Skeletal muscle tissue (tissue), 4 donors: Measurements from ENCODE around the gene S100A13. TPM values are rescaled to one million over a fixed set of nuclear protein-coding genes. Genes with fewer than 3 reads are reported as not detected.
A peak's percentile ranks its signal among the peaks of the same experiment; 100 is the strongest.

ENCODE experiments used
- H3K27ac ChIP-seq: one replicate; pipeline ENCODE4 v1.7.0; 2013; ENCODE audit warnings: mild to moderate bottlenecking, low read depth, low read length, inconsistent platforms
- H3K27me3 ChIP-seq, 3 donors: one replicate each; pipeline ENCODE4 v1.7.0; 2013; ENCODE audit warnings: low read length in 3 of 3; ENCODE audit not compliant: control insufficient read depth in 3 of 3, insufficient read depth in 3 of 3
- H3K36me3 ChIP-seq, 3 donors: one replicate each; pipeline ENCODE4 v1.7.0; 2013; ENCODE audit warnings: low read length in 3 of 3; ENCODE audit not compliant: control insufficient read depth in 3 of 3, insufficient read depth in 3 of 3
- H3K4me1 ChIP-seq, 3 donors: one replicate each; pipeline ENCODE4 v1.7.0; 2013; ENCODE audit warnings: low read length in 3 of 3, mild to moderate bottlenecking in 3 of 3; ENCODE audit not compliant: control insufficient read depth in 3 of 3, insufficient read depth in 3 of 3
- H3K4me3 ChIP-seq, 3 donors: one replicate each; pipeline ENCODE4 v1.7.0; 2013; ENCODE audit warnings: low read length in 3 of 3
- H3K9ac ChIP-seq, 3 donors: one replicate each; pipeline ENCODE4 v1.7.0; 2013; ENCODE audit warnings: low read length in 3 of 3, mild to moderate bottlenecking in 3 of 3, moderate library complexity in 2 of 3, low read depth in 1 of 3
- H3K9me3 ChIP-seq, 3 donors: one replicate each; pipeline ENCODE4 v1.7.0; 2013; ENCODE audit warnings: low read length in 3 of 3; ENCODE audit not compliant: control insufficient read depth in 3 of 3
- total RNA-seq: library from RNA; depleted of rRNA; stranded (reverse); fragments of >200 nt; gene quantifications from one replicate; pipeline ENCODE4 v1.2.3, GENCODE V29; 2014
- donor health status: Osteomylitis.

The S100A13 gene
- total RNA-seq, 1 donor from 2014 or later: 55.3 TPM

- H3K9ac ChIP-seq: peak within 1 kb of the TSS in 1 of 3 donors; percentile 45
- no peak within 1 kb of the TSS for H3K4me3 ChIP-seq
- H3K36me3 ChIP-seq: peaks cover 0 to 6% (median 6%) of the 10 kb centered on the region in 3 donors
- no peak within 1 kb of the TSS for H3K27ac ChIP-seq
- H3K4me1 ChIP-seq: peaks cover 13 to 31% (median 30%) of the 10 kb centered on the region in 3 donors
- H3K27me3 ChIP-seq: no peaks in the 10 kb centered on the region
- H3K9me3 ChIP-seq: no peaks in the 10 kb centered on the region
These were observed 11.0 kb downstream of the S100A13 start, which contains the start of gene S100A14 for GRCh38 chr1:153616144-153616916. Gene S100A14 (minus strand): TSS chr1:153616325. CDS start chr1:153615858, 467 bp downstream.

- H3K27ac ChIP-seq: no peak overlapping the region
- no peaks in the 10 kb centered on the region for H3K27me3 ChIP-seq
- peaks cover 0 to 6% (median 6%) of the 10 kb centered on the region in 3 donors for H3K36me3 ChIP-seq
- H3K9ac ChIP-seq: no peak overlapping the region
- no peaks in the 10 kb centered on the region for H3K9me3 ChIP-seq
- no peak overlapping the region for H3K4me3 ChIP-seq
- peaks cover 19 to 38% (median 34%) of the 10 kb centered on the region in 3 donors for H3K4me1 ChIP-seq
These were observed 11.9 kb downstream of the S100A13 start for GRCh38 chr1:153615406-153615805.

GRCh38 chr1:153614906-153615305 lies 12.4 kb downstream of the S100A13 start:
- Histone ChIP-seq H3K9ac (no peak overlapping the region), H3K4me3 (no peak overlapping the region), H3K9me3 (no peaks in the 10 kb centered on the region), H3K27me3 (no peaks in the 10 kb centered on the region), H3K36me3 (peaks cover 0 to 6% (median 6%) of the 10 kb centered on the region in 3 donors), H3K4me1 (peaks cover 24 to 43% (median 38%) of the 10 kb centered on the region in 3 donors), H3K27ac (no peak overlapping the region)

GRCh38 chr1:153614189-153614900 lies 13.0 kb downstream of the S100A13 start:
- Histone ChIP-seq H3K9me3 (no peaks in the 10 kb centered on the region), H3K27me3 (no peaks in the 10 kb centered on the region), H3K9ac (no peak overlapping the region), H3K4me1 (peaks cover 29 to 48% (median 44%) of the 10 kb centered on the region in 3 donors), H3K27ac (no peak overlapping the region), H3K4me3 (no peak overlapping the region), H3K36me3 (peaks cover 0 to 6% (median 5%) of the 10 kb centered on the region in 3 donors)

GRCh38 chr1:153613406-153613805 lies 13.9 kb downstream of the S100A13 start:
- Histone ChIP-seq H3K4me3 (peak overlapping the region; percentile 43 to 86 (median 77)), H3K27ac (peak overlapping the region; percentile 80), H3K9ac (peak overlapping the region; percentile 61 to 91 (median 89)), H3K36me3 (peaks cover 0 to 4% (median 0%) of the 10 kb centered on the region in 3 donors), H3K9me3 (no peaks in the 10 kb centered on the region), H3K27me3 (no peaks in the 10 kb centered on the region), H3K4me1 (peaks cover 39 to 58% (median 53%) of the 10 kb centered on the region in 3 donors)

- Histone ChIP-seq H3K9ac (peak within 1 kb of the TSS; percentile 87 to 91 (median 89)), H3K27ac (peak within 1 kb of the TSS; percentile 80), H3K4me1 (peaks cover 43 to 63% (median 58%) of the 10 kb centered on the region in 3 donors), H3K9me3 (no peaks in the 10 kb centered on the region), H3K4me3 (peak within 1 kb of the TSS; percentile 77 to 86 (median 79)), H3K36me3 (peaks cover 0 to 1% (median under 1%) of the 10 kb centered on the region in 3 donors), H3K27me3 (no peaks in the 10 kb centered on the region)
These were observed 14.5 kb downstream of the S100A13 start, which contains the start of gene S100A16 for GRCh38 chr1:153612755-153613331. Gene S100A16 (minus strand): TSS chr1:153613137. CDS start chr1:153608151, 4,986 bp downstream.

GRCh38 chr1:153612111-153612754 lies 15.1 kb downstream of the S100A13 start:
- Histone ChIP-seq H3K36me3 (peaks cover 3 to 7% (median 6%) of the 10 kb centered on the region in 3 donors), H3K4me3 (peak overlapping the region; percentile 77 to 86 (median 79)), H3K27me3 (no peaks in the 10 kb centered on the region), H3K9ac (peak overlapping the region; percentile 87 to 91 (median 89)), H3K4me1 (peaks cover 47 to 63% (median 57%) of the 10 kb centered on the region in 3 donors), H3K27ac (peak overlapping the region; percentile 80), H3K9me3 (no peaks in the 10 kb centered on the region)

GRCh38 chr1:153611356-153611755 lies 15.9 kb downstream of the S100A13 start:
- Histone ChIP-seq H3K36me3 (peaks cover 11 to 15% (median 14%) of the 10 kb centered on the region in 3 donors), H3K27ac (no peak overlapping the region), H3K9ac (no peak overlapping the region), H3K4me3 (peak overlapping the region in 2 of 3 donors; percentile 77 to 79), H3K4me1 (peaks cover 45 to 55% (median 48%) of the 10 kb centered on the region in 3 donors), H3K27me3 (no peaks in the 10 kb centered on the region), H3K9me3 (no peaks in the 10 kb centered on the region)

GRCh38 chr1:153610811-153611301 lies 16.4 kb downstream of the S100A13 start:
- Histone ChIP-seq H3K9me3 (no peaks in the 10 kb centered on the region), H3K27ac (peak overlapping the region; percentile 85), H3K4me3 (no peak overlapping the region), H3K27me3 (no peaks in the 10 kb centered on the region), H3K36me3 (peaks cover 11 to 17% (median 14%) of the 10 kb centered on the region in 3 donors), H3K4me1 (peaks cover 45 to 53% (median 45%) of the 10 kb centered on the region in 3 donors), H3K9ac (no peak overlapping the region)
